GM21717 (cell line): ENCODE measurements around the gene PFDN2.
"Not testable (repeated sequence)": the region's sequence is repeated elsewhere in the genome, so short reads cannot be mapped to it uniquely, and the experiment has no call there.

Source experiments
- ATAC-seq: cut with Tn5 transposase; IDR thresholded peaks from one replicate; pipeline ENCODE4 v1.9.1; 2021; ENCODE audit warnings: mild to moderate bottlenecking, moderate library complexity; ENCODE audit not compliant: unreplicated experiment

Gene PFDN2

GRCh38 chr1:161139766-161140165 is 21.9 kb upstream of the PFDN2 start:
- no peak for ATAC-seq

GRCh38 chr1:161138431-161138830 is 20.6 kb upstream of the PFDN2 start:
- no peak for ATAC-seq

GRCh38 chr1:161137881-161138280 is 20.0 kb upstream of the PFDN2 start:
- no peak for ATAC-seq

- ATAC-seq: no peak
Measured at GRCh38 chr1:161133220-161133740, 15.4 kb upstream of the PFDN2 start.

GRCh38 chr1:161132410-161133219 is 14.8 kb upstream of the PFDN2 start, which contains the start of gene DEDD:
DEDD (minus strand) TSS chr1:161132667; CDS start chr1:161124462, 8,205 bp downstream.
- peak; percentile 89 for ATAC-seq

- ATAC-seq: no peak
Measured at GRCh38 chr1:161131523-161132409, 13.9 kb upstream of the PFDN2 start.

- ATAC-seq: no peak
Measured at GRCh38 chr1:161130266-161130665, 12.4 kb upstream of the PFDN2 start.

GRCh38 chr1:161128591-161129420 is 11.0 kb upstream of the PFDN2 start:
- ATAC-seq: no peak

- ATAC-seq: no peak
Measured at GRCh38 chr1:161127649-161128048, 9.8 kb upstream of the PFDN2 start.

GRCh38 chr1:161122967-161123366 is 5.1 kb upstream of the PFDN2 start:
- no peak for ATAC-seq

GRCh38 chr1:161121834-161122233 is 4.0 kb upstream of the PFDN2 start:
- no peak for ATAC-seq

- no peak for ATAC-seq
Measured at GRCh38 chr1:161121042-161121650, 3.3 kb upstream of the PFDN2 start.

- ATAC-seq: no peak
Measured at GRCh38 chr1:161119092-161119903, 1.5 kb upstream of the PFDN2 start.

- not testable (repeated sequence) for ATAC-seq
Measured at GRCh38 chr1:161115961-161116360, 1.9 kb downstream of the PFDN2 start.

- ATAC-seq: no peak
Measured at GRCh38 chr1:161115132-161115711, 2.6 kb downstream of the PFDN2 start.

- no peak for ATAC-seq
Measured at GRCh38 chr1:161114556-161114955, 3.3 kb downstream of the PFDN2 start.

GRCh38 chr1:161113915-161114314 is 3.9 kb downstream of the PFDN2 start:
- no peak for ATAC-seq

GRCh38 chr1:161111527-161111926 is 6.3 kb downstream of the PFDN2 start:
- no peak for ATAC-seq

GRCh38 chr1:161111117-161111516 is 6.7 kb downstream of the PFDN2 start:
- ATAC-seq: no peak
